HG02943 (cell line): ENCODE measurements around the gene PRDM15.

ENCODE experiments used
- ATAC-seq: cut with Tn5 transposase; IDR thresholded peaks from one replicate; pipeline ENCODE4 v1.9.1; 2021; ENCODE audit warnings: mild to moderate bottlenecking, low read depth, moderate library complexity; ENCODE audit not compliant: unreplicated experiment

PRDM15 gene

GRCh38 chr21:41827951-41828883, 50.9 kb downstream of the PRDM15 start:
- no peak for ATAC-seq

GRCh38 chr21:41825881-41826280, 53.3 kb downstream of the PRDM15 start:
- no peak for ATAC-seq

- ATAC-seq, result no peak
These were observed 53.9 kb downstream of the PRDM15 start for GRCh38 chr21:41825216-41825615.

- ATAC-seq, result no peak
These were observed 54.5 kb downstream of the PRDM15 start for GRCh38 chr21:41824466-41825207.

GRCh38 chr21:41823906-41824305, 55.2 kb downstream of the PRDM15 start:
- ATAC-seq, result no peak

GRCh38 chr21:41823166-41823565, 56.0 kb downstream of the PRDM15 start:
- ATAC-seq, result no peak

GRCh38 chr21:41821756-41822431, 57.2 kb downstream of the PRDM15 start:
- ATAC-seq, result no peak

- no peak for ATAC-seq
These were observed 57.9 kb downstream of the PRDM15 start for GRCh38 chr21:41821081-41821755.

GRCh38 chr21:41820384-41821080, 58.6 kb downstream of the PRDM15 start:
- ATAC-seq, result no peak

GRCh38 chr21:41819856-41820281, 59.3 kb downstream of the PRDM15 start:
- no peak for ATAC-seq

GRCh38 chr21:41819236-41819855, 59.8 kb downstream of the PRDM15 start:
- no peak for ATAC-seq

- ATAC-seq, result no peak
These were observed 61.0 kb downstream of the PRDM15 start for GRCh38 chr21:41817877-41818855.

- ATAC-seq, result no peak
These were observed 61.9 kb downstream of the PRDM15 start for GRCh38 chr21:41817228-41817627.

GRCh38 chr21:41816583-41817165, 62.5 kb downstream of the PRDM15 start:
- ATAC-seq, result no peak

GRCh38 chr21:41815652-41816582, 63.2 kb downstream of the PRDM15 start:
- no peak for ATAC-seq

- ATAC-seq, result no peak
These were observed 65.9 kb downstream of the PRDM15 start for GRCh38 chr21:41813226-41813625.

- ATAC-seq, result no peak
These were observed 66.5 kb downstream of the PRDM15 start for GRCh38 chr21:41812679-41813078.
